ENCODE measurements around the gene TPP2.
A peak's percentile ranks its signal among the peaks of the same experiment; 100 is the strongest.

TPP2 gene

DNA sequence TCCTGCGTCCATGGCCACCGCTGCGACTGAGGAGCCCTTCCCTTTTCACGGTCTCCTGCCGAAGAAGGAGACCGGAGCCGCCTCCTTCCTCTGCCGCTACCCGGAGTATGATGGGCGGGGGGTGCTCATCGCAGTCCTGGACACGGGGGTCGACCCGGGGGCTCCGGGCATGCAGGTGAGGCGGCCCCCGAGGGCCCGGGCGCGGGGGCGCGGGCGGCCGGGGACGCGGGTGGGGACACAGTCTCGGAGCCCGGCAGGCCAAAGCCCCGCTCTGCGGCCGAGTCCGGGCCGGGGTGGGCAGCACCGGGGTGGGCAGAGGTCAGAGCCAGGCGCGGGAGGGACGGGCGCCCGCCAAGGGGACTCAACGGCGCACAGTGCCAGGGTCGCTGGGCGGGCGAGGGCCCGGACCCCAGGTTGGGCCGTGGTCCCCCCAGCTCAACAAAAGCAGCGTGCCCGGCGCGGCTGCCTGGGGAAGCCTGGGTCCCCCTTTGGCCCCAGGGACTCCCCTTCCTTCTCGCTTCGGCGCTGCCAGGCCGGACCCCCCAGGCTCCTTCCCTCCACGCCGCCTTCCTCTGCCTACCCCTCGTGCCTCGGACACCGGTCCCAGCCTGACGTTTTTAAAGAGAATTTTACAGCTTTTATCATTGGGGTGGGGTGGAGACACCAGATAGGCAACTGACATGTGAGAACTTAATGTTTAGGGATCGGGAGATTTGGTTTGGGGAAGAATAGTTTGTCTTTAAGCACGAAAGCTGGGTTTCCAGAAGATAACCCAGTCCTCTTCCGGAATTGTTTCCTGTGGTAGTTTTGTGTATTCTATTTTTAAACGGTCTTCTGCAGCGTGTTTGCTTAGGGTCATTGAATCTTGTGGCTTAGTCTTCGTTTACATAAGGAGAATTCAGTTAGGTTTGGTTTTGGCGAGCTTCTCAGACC, 509 bp downstream of the TPP2 start:
- no peak for DNase-seq (ENCODE audit: low spot score)

DNA sequence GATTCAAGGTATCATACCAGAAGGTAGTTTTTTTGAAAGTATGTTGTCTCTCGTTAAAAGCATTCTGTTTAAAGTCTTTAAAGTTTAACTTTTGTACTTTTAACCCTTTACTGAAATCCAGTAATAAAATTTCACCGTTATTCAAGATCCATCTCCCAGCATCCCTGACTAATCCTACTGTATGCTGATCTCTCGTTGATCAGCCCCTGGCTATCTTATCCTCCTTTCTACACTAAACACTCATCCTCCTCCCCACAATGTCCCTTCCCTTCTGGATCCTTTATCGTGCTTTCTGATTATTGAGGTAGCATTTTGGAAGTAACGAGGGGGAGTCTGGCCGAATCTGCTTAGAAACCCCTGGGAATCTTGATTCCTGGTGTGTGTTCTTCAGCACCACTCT, 1.3 kb downstream of the TPP2 start:
- no peak for DNase-seq (ENCODE audit: low spot score)

DNA sequence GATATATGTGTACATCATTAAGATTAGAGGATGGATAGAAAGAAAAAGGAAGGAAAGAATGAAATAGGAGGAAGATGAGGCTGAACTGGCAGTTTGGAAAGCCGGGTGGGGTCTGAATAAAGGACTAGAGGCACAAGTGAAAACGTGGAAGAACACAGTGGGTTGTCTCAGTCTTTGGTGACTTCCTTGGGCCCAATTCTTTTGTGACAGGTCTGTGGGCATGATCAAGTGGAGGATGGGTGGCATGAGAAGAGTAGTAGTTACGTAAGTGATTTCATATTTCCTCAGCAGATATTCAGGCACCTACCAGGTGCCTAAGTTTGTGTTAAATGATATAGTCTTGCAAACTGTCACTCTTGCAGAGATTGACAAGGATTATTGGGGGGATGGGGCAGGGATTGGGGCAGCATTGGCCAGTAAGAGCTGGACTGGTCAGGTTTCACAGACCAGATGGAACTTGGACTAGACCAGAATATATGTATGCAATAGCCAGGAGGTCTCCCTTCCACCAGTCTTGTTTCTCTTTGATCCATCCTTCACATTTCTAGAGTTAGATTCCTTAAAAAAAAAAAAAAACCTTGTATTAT, 2.7 kb downstream of the TPP2 start:
- DNase-seq (ENCODE audit: low spot score): no peak

DNA sequence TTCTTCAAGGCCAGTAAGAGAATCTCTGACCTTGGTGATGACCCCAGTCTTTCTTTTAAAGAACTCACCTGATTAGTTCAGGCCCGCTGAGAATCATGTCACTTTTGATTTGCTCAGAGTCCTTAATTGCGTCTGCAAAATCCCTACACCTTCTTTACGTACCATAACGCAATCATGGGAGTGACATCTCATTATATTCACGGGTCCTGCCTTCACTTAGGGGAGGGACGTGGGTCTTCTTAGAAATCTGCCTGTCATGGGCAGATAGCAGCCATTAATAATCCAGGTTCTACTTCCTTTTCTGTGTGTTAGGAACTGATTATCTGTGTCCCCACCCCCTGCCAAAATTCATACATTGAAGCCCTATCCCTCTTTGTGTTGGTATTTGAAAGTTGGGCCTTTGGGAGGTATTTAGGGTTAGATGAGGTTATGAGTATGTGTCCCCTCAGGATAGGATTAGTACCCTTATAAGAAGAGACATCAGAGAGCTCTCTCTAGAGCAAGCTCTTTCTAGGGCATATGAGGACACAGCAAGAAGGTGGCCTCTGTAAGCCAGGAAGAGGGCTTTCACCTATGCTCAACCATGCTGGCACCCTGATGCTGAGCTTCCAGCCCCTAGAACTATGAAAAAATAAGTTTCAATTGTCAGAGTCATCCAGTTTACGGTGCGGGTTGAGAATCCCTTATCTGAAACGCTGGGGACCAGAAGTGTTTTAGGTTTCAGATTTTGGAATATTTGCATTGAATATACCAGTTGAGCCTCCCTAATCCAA, 9.9 kb downstream of the TPP2 start:
- DNase-seq (ENCODE audit: low spot score): no peak

DNA sequence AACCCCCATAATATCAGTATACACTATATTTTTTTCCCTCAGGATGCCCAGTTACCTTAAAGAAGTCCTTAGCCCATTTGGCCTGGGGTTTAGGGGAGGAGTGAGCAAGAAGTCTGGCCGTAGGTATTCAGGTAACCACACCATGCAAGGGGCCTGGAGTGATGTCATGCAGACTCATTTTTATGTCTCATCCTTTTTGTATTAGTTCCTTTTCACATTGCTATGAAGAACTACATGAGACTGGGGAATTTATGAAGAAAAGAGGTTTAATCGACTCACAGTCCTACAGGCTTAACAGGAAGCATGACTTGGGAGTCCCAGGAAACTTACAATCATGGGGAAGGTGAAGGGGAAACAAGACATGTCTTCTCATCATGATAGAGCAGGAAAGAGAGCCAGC, 12.2 kb downstream of the TPP2 start:
- DNase-seq (ENCODE audit: low spot score): no peak

DNA sequence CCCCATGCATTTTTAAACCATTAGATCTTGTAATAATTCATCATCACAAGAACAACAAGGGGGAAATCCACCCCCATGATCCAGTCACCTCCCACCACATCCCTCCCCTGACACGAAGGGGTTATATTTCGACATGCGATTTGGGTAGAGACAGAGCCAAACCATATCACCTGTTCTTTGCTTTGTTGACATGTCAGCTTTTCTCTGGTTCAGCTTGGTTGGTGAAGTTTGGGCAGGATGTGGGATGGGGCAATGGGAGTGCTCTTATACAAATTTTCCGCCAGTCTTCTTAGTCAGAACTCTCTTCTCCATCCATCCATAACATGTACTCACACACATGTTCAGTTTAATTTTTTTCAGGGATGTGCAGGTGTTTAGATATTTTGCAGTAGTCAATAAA, 12.9 kb downstream of the TPP2 start:
- DNase-seq (ENCODE audit: low spot score): no peak

DNA sequence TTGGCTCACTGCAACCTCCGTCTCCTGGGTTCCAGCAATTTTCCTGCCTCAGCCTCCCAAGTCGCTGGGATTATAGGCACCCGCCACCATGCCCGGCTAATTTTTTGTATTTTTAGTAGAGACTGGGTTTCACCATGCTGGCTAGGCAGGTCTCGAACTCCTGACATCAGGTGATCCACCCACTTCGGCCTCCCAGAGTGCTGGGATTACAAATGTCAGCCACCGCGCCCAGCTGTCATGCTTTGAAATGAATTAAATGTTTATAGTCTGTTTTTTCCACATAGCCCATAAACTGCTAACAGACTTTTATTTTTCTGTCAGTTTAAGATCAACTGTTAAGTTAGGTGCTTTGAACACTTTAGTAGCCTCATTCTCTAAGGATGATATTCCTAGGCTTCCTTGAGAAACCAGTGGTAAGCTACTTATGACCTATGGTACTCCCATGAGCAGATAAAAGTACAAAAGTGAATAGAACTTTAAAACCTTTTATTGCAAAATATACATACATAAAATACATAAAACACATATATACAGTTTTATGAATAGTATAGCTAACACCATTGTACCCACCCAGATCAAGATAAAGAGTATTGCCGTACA, 13.6 kb downstream of the TPP2 start:
- DNase-seq (ENCODE audit: low spot score): no peak

DNA sequence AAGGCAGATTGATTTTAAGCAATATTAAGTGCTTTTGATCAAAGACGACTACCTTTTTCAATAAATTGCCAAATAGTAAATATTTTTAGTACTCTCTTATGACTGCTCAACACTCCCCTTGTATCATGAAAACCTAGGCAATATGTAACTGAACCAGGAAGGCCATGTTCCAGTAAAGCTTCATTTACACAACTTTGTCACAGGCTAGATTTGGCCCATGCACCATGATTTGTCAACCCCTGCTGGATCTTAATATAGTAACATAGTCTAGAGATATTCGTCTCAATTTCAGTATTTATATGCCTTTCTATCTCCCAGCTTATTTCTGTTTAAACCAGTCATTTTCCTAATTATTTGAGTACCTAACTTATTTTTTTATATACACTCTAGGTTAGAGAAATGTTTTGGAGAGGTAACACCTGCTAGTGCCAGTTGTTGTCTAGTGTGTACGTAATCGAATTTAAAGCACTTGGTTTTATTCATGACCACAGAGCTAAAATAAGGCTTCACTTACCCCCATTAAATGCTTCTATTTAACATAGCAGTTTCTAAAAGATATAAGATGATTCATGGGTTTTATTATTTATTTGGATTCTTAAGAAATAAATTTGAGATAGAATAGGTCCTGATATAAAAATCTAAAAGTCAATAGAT, 21.0 kb downstream of the TPP2 start:
- DNase-seq (ENCODE audit: low spot score): no peak

DNA sequence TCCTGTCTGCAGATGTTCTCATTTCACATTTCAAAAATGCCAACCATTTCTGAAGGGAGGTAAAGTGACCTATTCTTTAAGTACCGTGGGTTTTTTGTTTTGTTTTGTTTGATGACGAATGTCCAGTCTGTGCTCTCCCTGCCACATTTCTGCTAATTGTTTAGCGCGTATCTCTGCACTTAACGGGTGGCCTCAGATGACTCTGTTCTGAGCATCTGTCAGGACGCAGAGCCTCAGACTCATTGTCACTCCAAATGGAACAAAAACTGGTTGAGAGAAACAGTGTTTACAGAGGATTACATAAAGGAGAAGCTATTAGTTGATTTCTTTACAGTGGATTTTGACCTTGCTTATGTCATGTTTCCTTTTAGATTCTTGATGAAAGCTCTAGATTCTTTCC, 23.7 kb downstream of the TPP2 start:
- no peak for DNase-seq (ENCODE audit: low spot score)

DNA sequence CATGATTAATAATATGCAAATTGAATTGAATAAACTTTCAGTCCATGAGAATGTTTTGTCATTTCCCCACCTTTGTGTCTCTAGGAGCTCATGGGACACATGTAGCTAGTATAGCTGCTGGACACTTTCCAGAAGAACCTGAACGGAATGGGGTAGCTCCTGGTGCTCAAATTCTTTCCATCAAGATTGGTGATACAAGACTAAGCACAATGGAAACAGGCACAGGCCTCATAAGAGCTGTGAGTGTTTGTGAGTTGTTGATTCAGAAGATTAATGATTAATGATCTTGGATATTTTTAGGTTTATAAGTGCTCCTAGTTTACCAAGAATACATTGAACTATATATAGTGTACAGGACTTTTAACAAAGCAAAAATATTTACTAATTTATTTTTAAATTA, 30.1 kb downstream of the TPP2 start:
- no peak for DNase-seq (ENCODE audit: low spot score)

DNA sequence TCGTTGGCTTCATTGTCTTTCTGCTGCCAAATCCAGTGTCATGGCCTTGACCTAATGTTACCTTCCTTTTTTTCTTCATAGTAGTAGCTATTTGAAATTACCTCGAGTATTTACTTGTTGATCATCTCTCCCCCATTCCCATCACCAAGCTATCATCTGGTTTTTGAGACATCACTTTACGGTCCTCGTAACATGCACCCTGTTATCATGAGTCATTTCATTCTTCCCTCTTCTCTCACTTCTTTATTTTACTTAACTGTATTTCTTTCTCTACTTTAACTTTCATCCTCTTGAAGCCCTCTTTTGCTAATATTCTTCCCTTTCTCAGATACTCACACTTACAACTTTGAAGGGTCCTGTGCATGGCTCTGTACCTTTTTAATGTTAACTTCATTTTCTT, 31.8 kb downstream of the TPP2 start:
- no peak for DNase-seq (ENCODE audit: low spot score)

DNA sequence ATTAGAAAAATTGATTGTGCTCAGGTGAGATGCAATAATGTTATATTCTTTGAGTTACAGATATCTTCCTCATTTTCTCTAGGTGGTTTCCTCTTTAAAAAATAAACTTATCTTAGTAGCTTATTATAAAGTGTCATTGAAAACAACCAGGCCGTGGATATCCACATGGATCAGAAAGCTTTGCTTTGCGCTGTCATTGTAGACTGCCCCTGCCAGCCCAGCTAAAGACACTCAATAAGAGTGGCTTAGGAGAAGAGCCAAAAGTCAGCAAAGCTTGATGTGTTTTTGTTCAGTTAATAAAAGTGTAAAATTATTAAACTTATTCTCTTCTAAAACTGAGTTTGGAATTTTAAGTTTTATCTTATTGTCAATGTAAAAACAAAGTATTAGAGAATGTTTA, 34.4 kb downstream of the TPP2 start:
- no peak for DNase-seq (ENCODE audit: low spot score)

DNA sequence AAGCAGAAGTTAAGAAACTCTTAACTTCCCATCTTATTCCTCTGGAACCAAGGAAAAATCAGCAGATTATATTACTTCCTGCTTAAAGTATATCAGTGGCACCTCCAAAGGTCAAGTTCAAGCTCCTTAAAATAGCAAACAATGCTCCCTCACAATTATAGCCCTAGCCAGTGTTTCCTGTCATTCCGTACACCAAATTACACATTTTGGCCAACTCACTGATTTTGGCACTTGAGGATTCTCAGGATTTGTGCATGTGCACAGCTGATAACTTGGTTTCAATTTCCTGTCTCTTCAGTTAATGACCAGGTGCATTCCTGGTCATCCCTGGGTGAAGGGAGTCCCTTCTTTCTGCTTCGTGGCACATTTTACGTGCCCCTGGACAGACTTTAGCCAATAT, 42.0 kb downstream of the TPP2 start:
- DNase-seq (ENCODE audit: low spot score): no peak

DNA sequence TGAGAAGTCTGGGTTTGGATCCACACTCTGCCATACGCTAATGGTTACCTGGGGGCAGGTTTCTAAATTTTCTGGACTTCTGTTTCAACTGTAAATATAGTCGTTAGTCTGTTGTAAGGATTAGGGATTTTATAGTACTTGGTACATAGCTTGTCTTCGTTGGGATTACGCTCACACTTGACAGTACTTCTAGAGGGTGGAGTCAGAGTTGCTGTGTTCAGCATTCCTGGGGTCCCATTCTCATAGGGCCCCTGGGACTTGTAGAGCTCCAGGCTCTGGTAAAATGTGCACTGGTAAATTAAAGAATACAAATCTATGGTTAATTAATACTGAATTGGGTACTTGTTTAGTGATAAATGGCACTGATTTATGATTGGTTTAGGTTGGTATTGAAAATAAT, 45.2 kb downstream of the TPP2 start:
- DNase-seq (ENCODE audit: low spot score): no peak

DNA sequence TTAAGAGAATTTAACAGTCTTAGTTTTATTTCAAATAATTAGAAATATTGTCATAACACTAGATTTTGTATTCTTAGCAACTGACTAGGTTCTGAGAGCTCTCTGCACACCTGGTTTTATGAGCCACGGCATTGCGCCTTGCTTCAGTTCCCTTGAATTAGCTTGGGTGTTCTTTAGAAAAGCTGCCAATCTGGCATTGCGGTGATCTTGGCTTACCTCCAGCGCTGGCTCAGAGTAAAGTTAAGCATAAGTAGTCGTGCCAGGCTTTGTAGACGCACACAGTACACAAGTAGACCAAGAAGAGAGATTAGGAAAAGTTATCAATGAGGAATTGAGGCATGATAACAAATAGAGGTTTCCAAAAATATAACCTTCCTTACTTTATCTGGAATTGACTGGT, 45.7 kb downstream of the TPP2 start:
- DNase-seq (ENCODE audit: low spot score): no peak

DNA sequence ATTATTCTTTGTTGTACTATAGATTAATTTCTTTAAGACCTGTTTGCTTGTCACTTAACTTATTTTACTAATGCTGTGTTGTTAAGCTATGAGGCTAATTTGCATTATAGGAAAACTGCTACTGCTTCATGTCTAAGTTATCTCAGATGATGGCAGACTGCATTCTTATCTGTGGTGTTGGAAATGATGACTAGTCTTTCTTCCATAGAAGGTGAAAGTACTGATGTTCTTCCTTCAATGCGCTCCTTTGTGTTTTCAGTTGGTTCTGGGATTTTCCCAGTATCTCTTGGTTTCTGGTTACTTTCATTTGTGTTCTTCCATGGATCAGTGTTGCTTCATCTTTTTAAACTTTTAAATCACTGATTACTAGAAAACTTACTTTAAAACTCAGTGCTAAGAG, 46.9 kb downstream of the TPP2 start:
- no peak for DNase-seq (ENCODE audit: low spot score)

DNA sequence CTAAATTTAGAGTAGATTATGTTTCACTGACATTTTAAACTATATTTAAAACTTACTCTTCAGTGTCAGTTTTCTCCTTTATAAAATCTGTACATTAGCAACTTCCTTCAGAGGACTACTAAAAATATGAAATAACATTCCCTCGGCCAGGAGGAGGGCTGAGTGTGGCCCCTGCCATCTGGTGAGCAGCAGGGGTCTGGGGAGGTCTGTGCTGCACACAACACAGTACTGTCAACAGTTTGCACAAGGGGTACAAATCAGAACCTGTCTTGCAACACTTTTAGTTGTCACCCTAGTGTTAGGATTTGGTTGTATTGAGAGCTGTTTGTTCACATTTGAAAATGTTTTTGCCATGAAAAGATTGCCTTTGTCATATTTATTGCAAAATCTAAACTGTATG, 48.9 kb downstream of the TPP2 start:
- DNase-seq (ENCODE audit: low spot score): no peak

DNA sequence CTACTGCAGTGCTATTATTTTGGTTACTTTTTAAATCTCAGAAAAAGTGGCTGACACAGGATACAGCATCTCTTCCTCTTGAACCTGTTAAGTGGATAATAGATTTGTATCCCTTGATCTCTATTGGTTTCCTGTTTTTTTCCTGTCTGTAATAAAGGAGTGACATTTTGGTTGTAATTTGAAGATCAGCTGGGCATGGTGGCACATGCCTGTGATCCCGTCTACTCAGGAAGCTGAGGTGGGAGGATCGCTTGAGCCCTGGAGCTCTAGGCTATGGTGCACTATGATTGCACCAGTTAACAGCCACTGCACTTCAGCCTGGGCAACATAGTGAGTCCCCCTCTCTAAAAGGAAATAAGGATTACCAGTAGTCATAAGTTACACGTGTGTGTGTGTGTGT, 51.3 kb downstream of the TPP2 start:
- DNase-seq (ENCODE audit: low spot score): no peak

DNA sequence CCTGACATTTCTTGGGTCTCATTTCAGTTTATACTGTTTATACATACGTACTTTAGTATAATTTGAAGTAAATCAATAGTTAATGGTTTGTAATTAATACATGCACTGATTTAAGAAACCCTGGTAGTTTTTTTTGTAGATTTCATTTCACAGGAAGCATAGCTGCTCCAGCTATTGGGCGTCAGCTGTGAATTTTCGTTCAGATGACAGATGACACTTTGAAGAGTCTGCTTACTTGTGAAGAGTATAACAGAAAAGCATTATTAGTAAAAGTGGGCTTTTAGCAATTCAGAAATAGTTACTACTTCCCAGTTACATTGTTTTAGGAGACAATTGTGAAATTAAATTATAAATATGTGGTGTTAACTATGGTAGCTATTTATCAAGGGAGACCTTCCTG, 53.7 kb downstream of the TPP2 start:
- no peak for DNase-seq (ENCODE audit: low spot score)

DNA sequence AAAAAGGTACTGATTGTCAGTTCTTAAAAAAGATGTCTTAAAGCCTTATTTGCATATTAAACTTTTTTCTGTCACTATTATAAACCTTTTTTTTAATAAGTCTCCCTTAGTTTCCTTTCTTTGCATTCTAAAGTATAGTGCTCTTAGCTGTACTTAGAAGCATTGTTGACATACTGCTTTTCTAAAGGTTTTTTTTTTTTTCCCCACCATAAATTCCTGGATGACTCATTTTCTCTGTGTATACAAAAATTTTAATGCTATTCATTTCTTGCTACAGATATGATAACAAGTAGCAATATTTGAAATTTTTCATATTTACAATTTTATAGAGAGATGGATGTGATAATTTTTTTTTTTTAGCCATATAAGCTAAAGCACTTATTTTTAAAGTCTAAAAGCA, 54.6 kb downstream of the TPP2 start:
- peak; percentile 33 for DNase-seq (ENCODE audit: low spot score)

DNA sequence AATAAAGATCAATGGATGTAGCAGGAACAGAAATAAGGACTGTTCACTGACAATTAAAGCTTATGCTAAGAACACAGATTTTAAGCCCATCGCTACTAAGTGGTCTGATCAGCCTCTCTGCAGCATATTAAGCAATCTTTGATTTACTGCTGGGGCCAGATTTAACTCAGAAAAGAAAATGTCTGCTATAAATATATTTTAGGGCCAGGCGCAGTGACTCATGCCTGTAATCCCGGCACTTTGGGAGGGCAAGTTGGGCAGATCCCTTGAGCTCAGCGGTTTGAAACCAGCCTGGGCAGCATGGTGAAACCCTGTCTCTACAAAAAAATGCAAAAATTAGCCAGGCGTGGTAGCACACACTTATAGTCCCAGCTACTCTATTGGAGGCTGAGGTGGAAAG, 55.1 kb downstream of the TPP2 start:
- DNase-seq (ENCODE audit: low spot score): peak; percentile 17

DNA sequence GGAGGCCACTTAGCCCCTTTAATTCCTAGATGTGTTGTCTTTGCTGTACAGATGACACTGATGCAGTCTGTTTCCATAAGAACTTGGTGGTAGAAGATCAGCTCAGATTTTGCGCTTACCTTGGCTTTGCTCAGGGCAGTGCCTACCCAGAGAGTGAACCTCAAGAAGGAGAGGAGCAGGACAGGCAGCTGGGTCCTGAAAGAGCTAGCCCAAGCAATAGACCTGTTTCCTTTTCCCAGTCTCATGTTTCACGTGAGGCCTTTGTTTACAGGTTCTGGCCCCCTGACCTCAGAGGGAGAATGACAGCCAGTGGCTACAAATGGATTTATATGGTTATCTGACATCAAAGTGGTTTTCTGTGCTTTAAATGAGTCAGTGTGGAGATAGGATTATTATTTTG, 58.0 kb downstream of the TPP2 start:
- no peak for DNase-seq (ENCODE audit: low spot score)
